Measurements from ENCODE around the gene TMEM80.

The TMEM80 gene

DNA sequence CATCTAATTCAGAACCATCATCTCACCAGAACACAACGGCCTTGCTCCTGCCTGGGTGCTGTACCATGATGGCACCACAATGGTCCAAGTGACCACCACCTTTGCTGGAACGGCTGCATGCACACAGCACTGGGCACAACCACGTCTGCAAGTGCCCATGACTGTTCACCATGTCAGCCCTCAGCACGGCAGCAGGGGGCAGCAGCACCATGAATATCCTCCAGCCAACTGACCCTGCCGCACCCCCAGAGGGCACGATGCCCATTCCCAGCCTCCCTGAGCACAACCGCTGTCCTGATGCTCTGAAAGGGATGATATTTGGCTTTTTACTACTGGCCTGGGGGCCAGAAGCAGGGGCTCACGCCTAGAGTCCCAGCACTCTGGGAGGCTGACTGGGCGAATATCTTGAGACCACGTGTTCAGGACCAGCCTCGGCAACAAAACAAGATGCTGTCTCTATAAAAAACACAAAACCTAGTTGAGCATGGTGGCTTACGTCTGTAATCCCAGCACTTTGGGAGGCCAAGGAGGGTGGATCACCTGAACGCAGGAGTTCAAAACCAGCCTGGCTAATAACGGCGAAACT, 32.8 kb upstream of the TMEM80 start:
- peak; percentile 63 for DNase-seq (ENCODE audit: low read depth)
- no peak overlapping the region for H3K4me3 ChIP-seq (replicated peaks; ENCODE audit: low read depth, low read length)
- TF ChIP-seq CTCF (IDR thresholded peaks at IDR 0.05; ENCODE audit: low read length, missing control alignments) = peak; percentile 68

DNA sequence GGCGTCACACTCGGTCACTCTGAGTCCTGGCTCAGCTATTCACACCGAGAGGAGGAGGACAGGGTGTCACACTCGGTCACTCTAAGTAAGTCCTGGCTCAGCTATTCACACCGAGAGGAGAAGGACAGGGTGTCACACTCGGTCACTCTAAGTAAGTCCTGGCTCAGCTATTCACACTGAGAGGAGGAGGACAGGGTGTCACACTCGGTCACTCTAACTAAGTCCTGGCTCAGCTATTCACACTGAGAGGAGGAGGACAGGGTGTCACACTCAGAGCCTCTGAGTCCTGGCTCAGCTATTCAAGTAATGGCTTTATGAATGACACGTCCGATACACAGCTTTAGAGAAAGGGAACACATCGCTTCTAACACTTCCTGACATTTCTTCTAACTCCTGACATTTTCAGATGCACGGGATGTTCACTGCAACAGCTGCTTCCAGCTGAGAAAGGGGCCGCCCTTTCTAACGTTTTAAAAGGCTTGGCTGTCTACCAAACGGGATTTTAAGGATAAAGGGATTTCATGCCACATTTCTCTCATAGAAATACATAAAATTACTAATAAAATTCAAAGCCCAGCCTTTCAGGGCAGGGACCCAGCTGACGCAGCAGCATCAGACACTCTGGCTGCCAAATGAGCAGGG, 30.4 kb upstream of the TMEM80 start:
- no peak for TF ChIP-seq CTCF (IDR thresholded peaks at IDR 0.05; ENCODE audit: low read length, missing control alignments)
- no peak for DNase-seq (ENCODE audit: low read depth)
- H3K4me3 ChIP-seq (replicated peaks; ENCODE audit: low read depth, low read length) = no peak overlapping the region

GRCh38 chr11:665704-666281, 29.8 kb upstream of the TMEM80 start:
- peak; percentile 5 for DNase-seq (ENCODE audit: low read depth)

DNA sequence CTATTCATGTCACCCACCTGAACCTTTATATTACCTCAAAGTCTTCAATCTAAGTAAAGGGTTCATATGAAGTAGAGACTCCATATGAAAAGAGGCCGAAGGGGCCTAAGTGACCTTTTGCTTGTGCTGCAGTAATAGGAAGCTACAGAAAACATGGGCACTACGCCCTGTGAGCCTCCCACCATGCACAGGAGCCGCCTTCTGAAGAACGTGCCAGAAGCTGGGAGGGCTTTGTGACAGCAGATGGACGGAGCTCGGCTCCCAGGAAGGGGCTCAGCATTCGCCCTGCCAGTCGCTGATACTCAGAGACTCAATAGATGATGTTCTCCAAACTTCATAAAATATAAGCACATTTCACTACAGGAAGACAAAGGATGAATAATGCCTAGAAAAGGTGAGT, 21.8 kb upstream of the TMEM80 start:
- H3K4me3 ChIP-seq (replicated peaks; ENCODE audit: low read depth, low read length) = no peak overlapping the region
- TF ChIP-seq CTCF (IDR thresholded peaks at IDR 0.05; ENCODE audit: low read length, missing control alignments) = no peak
- DNase-seq (ENCODE audit: low read depth) = no peak

More at GRCh38 chr11:665704-666281, 29.8 kb upstream of the TMEM80 start:
- no peak overlapping the region for H3K4me3 ChIP-seq (replicated peaks; ENCODE audit: low read depth, low read length)
- TF ChIP-seq CTCF (IDR thresholded peaks at IDR 0.05; ENCODE audit: low read length, missing control alignments) = no peak

DNA sequence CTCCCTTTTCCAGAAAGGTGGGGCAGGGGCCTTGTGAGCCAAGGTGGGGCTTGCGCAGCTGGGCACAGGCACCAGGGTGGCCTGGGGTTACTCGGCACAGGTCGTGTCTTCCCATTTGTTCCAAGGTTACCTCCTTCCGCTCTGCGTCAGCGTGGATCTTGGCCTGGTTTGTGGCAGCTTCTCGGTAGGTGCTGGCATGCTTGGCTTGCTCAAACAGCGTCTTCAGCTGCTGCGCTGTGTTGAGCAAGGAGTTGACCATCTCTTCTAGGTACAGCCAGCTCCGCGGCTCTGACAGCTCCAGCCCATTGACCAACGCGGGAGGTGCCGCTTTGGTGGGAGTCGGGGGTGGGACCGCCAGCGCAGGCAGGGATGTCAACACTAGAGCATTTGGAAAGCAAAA, 21.2 kb upstream of the TMEM80 start:
- no peak for DNase-seq (ENCODE audit: low read depth)
- no peak overlapping the region for H3K4me3 ChIP-seq (replicated peaks; ENCODE audit: low read depth, low read length)
- TF ChIP-seq CTCF (IDR thresholded peaks at IDR 0.05; ENCODE audit: low read length, missing control alignments) = no peak

DNA sequence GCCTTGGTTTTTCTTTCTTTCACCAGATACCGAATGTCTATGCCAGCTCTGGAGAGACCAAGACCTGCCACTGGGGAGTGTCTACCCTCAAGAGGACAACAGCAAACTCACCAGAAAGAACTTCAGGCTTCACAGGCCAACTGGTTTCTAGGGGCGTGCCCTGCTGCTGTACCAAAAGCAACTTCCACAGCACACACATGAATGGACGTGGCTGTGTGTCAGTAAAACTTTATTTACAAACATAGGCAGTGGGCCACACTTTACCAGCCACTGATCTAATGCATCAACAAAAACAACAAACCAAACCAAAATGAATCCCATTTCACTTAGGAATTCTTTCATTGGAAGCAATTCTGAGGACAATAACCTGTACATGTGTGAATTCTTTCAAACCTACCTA, 17.3 kb upstream of the TMEM80 start:
- no peak for TF ChIP-seq CTCF (IDR thresholded peaks at IDR 0.05; ENCODE audit: low read length, missing control alignments)
- DNase-seq (ENCODE audit: low read depth) = no peak
- no peak overlapping the region for H3K4me3 ChIP-seq (replicated peaks; ENCODE audit: low read depth, low read length)
